ENCODE results near the gene VPS39.

VPS39 gene

DNA sequence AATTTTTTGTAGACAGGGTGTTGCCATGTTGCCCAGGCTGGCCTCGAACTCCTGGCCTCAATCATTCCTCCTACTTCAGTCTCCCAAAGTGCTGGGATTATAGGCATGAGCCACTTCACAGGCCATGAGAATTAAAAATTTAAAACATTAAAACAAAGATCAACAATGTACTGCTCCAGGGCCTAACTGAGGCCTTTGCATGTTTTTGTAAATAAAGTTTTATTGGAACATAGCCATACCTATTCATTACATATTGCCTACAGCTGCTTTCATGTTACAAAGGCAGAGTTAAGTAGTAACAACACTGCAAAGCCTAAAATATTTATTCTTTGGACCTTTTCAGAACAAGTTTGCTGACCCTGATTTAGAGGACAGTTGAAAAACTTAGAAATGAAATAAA, 9.6 kb downstream of the VPS39 start:
- no peak for DNase-seq (ENCODE audit: low spot score)

DNA sequence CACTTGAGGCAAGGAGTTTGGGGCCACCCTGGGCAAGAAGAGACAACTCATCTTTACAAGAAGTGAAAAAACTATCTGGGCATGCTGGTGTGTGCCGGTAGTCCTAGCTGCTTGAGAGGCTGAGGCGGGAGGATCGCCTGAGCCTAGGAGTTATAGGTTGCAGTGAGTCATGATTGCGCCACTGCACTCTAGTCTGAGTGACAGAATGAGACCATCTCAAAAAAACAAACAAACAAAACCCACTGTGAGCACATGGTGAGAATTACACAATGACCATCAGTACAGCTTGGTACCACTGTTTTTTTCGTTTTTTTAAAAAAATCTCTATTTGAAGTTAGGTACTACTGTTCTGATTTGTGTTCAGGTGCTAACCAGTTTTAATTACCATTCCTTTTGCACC, 13.6 kb downstream of the VPS39 start:
- DNase-seq (ENCODE audit: low spot score) = no peak

DNA sequence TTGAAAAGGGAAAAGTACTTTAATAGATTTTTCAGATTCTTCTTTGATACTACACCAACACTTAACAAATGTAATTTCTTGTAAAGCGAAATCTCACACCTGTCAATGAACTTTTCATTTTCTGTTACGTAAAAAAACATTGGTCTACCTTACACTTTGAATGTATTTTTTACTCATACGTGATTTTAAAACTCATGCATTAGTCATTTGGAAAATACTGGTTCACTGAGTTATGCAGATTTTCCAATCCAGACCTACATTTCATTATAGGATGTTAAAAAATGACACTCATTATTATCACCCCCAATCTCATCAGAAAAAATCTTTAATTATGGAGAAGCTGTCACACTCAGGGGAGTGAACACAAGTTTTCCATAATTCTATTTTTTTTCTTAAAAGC, 14.7 kb downstream of the VPS39 start:
- DNase-seq (ENCODE audit: low spot score) = no peak

DNA sequence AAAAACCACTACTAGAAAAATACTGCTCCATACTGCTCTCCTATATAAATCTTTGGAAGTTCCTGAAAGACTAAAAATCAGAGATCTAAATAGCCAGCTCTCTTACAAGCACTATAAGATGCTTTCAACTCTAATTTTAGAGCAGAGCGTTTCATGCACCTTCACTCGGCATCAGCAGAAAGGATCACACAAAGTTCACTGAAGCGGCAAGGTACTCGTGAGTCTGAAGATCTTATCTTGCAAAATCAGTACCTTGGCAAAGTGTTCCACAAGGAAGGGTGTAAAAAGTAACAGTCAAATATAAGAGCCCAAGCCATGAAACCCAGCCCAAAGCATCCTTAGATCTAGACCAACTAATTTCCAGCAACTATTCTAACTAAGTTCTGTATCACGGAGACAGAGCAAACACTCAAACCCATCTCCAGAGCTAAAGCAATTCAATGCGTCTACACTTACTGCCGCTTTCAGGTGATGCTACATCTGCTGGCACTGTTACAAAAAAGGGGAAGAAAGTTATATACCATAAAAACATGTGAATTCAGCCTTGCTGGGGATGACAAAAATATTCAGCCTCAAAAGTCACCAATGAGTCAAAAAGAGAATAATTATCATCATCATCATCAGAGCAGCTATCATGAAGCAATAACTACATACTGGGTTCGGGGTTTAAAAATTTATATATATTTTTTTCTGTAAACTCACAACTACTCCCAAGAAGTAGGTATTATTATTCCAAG, 16.3 kb downstream of the VPS39 start:
- peak; percentile 33 for DNase-seq (ENCODE audit: low spot score)

DNA sequence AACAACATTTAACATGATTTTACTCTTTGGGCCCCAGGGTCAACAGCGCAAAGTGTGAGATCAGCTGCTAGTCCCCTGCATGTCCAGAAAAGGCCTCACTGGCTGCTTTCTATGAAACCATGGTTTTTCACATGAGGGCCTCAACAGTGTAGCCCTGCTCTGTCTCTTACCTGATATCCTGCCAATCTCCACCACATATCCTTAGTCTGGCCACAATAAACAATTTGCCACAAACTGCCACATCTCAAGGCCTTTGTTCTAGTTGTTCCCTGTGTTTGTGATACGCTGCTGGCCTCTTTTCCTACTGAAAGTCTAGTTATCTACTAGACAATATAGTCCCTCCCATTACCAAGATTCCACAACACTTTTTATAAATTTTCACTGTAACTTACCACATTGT, 17.7 kb downstream of the VPS39 start:
- DNase-seq (ENCODE audit: low spot score) = no peak

DNA sequence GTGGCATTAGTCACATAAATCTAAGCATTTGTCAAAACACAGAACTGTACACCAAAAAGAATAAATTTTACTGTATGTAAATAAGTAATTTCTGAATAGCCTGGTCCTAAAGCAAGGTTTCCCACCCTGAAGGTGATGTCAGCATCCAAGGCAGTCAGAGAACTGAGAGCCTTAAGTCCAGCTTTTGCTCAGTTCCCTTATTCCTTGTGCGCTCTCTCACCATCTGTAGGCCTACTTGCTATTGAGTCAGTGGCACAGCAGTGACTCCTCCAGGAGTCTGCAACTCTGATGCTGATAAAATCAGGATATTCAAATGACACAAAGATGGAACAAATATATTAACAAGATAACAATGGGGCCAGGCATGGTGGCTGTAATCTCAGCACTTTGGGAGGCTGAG, 22.3 kb downstream of the VPS39 start:
- DNase-seq (ENCODE audit: low spot score) = no peak

DNA sequence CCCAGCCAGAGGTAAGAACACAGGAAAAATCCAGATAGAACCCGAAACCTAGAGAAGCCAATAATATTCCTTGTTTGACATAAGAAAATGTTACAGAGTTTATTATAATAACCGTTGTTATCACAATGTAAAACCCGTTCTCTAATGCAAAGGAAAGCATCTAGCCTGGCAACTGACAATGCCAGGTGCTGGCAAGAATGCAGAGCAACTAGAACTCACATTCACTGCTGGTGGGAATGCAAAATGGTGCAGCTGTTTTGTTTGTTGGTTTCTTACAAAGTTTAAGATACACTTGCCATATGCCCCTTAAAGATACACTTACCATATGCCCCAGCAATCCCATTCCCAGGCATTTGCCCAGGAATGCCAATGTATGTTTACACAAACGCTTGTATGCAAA, 23.4 kb downstream of the VPS39 start:
- no peak for DNase-seq (ENCODE audit: low spot score)

DNA sequence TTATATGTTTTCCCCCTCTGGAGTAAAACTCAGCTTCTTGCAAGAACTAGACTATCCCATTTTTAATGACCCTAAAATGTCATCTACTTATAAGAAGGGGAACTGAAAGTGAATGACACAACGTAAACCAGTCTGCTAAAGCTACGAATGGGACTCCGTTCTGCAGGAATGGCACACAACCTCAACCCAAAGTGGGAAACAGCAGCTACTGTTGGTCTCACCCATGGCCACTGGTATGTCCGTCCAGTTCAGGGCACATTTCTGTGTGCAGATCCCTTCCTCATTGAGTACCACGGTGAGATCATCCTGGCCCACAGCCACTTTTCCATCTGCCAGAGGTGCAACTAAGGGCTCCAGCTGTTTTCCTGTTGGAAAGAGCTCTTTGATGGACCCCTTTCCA, 23.8 kb downstream of the VPS39 start:
- DNase-seq (ENCODE audit: low spot score) = peak; percentile 17

DNA sequence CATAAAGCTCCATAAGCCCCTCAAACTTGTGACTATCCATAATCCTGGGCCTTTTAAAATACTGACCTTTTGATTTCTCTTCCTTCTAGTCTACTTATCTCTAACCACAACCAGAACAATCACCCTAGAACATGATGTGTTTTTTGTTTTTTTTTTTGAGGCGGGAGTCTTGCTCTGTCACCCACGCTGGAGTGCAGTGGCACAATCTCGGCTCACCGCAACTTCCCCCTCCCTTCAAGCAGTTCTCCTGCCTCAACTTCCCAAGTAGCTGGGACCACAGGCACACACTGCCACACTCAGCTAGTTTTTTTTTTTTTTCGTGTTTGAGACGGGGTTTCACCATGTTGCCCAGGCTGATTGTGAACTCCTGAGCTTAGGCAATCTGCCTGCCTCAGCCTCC, 25.1 kb downstream of the VPS39 start:
- DNase-seq (ENCODE audit: low spot score) = no peak

DNA sequence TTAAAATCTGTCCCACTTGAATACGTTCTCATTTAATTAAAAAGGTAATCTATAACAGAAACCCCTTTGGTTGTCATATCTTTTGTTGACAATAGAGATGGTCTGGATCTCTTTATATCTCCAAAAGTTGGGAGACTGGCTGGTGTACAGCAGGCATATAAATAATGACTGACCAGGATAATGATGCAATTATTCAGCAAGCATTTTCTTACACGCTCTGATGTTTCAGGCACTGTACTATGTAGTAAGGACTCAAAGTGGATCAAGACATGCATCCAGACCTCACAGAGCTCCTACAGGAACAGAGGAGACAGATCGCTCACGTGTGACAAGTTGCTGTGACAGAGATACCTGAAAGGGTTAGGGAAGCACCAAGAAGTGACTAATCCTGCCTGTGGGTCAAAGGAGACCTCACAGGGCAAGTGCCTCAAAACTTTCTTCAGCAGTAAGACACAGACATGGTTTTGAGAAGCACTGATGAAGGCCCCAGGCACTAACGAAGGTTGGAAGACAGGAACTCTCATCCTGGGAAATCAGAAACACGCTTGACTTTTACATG, 25.7 kb downstream of the VPS39 start:
- no peak for DNase-seq (ENCODE audit: low spot score)

DNA sequence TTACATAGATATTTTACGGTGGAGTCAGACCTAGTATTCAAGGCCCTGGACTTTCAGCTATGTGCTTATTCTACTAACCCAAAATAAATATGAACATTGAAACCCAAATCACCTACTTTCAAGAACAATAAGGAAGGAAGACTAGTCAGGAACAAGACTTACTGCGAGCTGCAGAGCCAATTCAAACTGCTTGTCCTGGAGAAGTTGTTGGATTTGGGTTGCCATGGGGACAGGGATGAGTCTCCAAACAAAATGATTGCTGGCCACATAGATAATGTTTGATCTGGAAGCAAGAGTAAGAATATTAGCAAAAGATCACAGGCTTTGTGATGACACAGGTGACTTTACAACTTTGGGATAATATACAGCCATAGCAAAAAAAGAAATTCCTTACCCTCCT, 30.0 kb downstream of the VPS39 start:
- no peak for DNase-seq (ENCODE audit: low spot score)

DNA sequence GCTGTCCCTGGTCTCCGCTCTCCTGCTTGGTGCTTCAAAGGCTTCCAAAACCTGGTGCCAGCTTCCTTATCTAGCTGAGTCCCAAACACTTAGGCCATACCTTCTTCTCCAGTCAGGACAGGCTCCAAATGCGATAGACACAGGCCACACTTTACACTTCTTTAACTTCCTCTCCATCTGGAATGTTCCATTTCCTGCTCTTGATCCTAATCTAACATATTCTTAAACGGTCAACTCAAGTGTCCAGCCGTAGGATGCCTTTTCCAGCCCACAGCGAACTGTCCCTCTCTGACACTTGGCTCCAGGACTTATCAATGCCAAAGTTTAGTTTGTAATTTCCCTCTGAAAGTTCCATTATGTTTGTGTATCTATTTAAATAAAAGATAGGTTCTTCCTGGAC, 32.4 kb downstream of the VPS39 start:
- no peak for DNase-seq (ENCODE audit: low spot score)

DNA sequence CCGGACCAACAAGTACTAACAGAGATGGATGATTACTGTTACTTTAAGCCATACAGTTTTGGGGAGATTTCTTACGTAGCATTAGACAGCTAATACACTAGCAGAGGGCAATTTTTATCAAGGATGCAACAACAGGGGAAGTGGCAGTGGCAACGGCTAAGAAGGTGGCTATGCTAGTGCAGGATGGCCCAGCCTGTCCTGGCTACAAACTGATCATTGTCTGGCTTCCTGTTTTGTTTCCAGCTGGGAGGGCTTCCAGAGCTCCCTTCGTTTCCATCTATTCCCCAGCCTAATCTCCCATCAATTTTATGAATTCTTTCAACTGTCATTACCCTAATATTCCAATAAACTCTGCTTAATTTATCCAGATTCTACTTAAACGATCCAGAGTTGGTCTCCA, 35.6 kb downstream of the VPS39 start:
- no peak for DNase-seq (ENCODE audit: low spot score)

DNA sequence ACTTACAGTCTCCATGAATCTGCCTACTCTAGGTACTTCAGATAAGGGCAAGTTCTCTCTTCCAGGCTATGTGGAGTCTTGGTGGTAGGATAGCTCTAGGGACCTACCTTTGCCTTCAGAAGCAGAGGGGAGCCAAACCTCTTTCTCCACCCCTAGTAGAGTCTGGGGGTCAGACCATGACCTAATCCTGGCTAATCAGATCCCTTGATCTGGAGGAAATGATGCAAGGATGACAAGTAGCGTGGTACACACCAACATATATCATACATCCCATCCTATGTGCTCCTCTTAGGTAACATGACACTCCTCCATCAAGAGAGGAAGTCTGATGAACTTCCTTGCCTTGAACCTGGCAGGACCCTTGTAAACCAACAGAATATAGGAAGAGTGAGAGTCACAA, 36.3 kb downstream of the VPS39 start:
- no peak for DNase-seq (ENCODE audit: low spot score)

DNA sequence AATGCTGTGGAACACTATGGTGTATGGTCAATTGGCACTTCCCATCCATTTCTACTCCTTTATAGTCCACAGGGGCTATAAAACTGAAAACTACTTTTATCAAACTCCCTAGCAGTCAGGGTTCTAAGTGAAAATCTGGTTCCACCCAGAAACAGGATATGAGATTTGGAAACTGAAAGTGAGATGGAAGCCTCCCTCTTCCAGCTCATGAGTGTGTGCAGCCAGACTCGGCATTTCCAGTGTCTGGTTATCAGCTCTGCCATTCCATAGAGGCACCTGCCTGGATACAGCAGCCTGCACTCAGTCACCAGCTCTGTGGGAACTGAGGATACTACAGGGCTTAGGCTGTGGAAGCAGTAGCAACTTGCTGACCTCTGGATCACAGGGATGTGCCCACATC, 37.0 kb downstream of the VPS39 start:
- no peak for DNase-seq (ENCODE audit: low spot score)

DNA sequence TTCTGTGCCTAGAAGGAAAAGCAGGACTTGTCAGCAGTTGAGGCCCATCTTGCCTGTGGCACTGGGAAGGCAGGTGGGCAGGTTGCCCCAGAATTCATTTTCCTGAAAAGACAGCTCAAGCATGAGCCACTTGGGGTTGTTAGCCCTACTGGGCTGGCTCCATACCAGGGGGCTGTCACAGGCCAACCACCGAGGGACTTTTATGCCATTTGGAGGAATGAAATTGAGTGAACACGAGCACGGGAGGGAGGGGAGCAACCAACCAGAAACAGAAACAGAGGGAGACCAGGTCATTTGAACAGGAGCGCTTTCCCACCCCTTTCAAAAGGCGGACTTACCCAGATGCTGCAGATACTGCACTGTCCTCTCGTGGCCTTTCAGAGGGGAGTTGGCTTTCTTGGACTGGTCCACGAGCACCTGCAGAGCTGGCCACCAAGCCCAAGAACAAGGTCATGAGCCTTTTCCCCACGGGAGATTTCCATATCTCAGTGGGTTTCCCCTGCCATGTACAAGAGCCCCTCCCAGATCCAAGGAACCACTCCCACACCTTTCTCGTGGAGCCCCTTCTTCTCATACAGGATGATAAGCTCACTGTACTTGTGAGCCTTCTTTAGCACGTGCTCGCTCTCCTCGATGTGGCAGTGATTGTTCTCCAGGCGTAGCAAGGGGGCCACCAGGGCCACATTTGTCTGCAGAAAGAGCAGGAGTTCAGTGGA, 41.7 kb downstream of the VPS39 start:
- no peak for DNase-seq (ENCODE audit: low spot score)

DNA sequence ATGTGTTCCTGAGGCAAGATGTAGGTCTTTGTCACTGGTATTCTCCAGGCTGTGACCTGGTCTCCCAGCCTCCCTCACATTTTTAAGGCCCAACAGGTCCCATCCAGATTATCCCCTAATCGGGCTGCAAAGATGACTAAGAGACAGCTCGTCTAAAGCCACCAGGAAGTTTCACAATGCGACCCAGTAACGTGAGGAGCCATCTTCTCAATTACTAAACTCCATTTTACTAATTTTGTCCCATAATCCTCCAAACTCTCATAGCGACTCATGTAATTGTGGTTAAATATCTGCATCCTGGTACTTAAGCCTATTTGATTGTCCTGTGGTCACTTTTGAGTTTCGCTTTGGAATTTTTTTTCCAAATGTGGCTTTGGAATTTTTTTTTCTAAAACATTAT, 43.0 kb downstream of the VPS39 start:
- no peak for DNase-seq (ENCODE audit: low spot score)

DNA sequence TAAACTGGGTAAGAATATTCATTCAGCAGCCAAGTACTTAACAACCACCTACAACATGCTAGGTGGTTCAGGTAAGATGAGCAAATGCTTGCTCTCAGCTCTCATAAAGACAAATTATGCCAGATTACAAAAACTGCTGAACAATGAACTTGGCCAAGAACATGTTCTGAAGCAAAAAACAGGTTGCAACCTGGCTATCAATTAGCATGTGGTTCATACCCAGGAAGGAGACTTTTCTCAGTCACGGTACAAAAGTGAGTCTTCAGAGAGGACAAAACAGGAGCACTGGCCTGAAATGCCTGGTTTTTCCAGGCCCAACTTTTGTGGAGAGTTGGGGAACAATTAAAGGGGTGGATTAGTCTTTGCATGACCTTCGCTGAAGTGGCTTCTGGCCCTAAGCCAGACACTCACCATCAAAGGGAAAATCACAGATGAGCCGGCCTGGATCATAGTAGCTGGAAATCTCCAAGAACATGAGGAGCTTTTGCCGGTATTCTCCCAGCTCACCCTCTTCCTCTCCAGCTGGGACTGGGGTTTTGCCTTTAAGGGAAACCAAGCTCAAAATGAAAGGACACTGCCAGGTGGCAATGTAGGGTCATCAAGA, 44.1 kb downstream of the VPS39 start:
- DNase-seq (ENCODE audit: low spot score) = no peak

DNA sequence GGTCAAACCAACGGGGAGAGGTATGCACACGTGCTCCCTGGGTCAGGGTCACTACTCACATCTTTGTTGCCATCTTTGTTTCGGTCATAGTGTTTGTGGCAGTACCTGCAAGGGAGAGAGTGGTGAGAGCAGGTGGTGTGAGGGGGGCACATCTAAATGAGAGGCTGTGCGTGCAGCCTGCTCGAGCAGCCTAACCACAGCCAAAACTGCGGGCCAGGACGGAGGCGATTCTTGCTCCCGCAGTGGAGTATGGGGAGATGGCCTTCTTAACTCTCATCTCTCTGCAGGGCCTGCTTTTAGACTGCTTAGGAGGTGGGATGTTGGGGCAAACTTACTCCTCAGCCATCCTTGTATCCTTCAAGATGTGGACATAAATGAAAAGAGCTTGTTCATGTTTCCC, 44.8 kb downstream of the VPS39 start:
- DNase-seq (ENCODE audit: low spot score) = no peak

DNA sequence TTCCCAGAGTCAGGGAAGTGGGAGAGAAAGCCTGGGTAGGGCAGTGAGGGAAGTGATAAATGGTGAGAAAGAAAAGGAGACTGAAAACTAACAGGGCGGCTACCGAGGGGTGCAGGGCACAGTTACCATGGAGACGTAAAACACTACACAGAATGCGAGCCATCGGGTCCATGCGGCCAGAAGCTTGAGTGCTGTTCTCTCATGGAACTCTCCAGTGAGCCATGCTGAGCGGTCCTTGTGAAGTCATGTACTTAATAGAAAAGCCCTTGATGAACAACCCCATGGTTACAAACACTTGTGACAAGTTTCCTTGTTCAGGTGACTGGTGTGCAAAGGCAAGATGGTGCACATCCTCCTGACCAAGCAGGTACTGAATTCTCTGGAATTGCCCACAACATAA, 48.0 kb downstream of the VPS39 start:
- no peak for DNase-seq (ENCODE audit: low spot score)

DNA sequence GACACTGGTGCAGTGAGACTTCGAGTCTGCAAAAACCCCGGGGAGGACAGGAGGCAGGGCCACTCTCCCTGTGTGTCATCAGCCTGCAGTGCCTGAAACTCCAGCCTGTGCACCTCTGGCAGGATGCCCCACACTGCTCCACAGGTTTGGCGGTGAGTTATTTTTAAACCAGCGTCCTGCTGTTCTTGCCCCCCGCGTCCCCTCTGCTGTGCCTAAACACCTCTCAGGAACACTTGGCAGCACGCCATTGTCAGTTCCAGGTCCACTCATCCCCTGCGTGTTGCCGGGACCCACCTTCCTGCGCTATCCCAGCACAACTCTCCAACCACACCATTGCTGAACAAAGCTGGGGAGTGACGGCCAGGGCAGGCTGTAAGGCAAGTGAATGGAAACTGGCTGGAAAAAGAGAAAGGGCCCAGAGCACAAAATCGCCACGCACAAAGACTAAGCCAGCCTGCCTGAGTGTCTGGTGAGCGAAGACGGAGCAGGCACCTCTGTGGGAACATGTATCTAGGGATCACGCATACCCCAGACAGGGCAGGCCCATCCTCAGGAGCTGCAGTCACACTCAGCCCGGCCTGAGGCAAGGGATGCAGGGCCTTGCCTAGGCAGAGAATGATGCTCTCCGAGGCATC, 48.6 kb downstream of the VPS39 start:
- no peak for DNase-seq (ENCODE audit: low spot score)

DNA sequence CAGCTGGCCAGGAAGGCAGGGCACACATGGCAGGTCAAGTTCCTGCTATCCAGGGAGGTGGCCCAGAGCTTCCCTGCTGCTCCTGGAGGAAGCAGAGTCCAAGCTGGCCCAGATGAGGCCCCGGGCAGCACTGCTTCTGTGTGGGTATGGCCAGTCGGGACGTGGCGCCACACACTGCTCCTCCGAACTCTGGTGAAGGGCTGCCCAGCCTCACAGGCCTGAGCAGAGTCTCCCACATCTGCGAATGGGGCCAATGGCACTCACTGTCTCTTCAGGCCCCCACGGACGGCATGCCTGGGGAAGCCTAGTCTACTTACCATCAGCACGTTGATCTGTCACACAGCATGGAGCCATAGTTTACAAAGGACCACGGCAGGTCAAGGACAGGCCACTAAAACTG, 49.2 kb downstream of the VPS39 start:
- DNase-seq (ENCODE audit: low spot score) = no peak
